ENCODE data around the gene HNRNPF. TPM values are rescaled to one million over a fixed set of nuclear protein-coding genes. Genes with fewer than 3 reads are reported as not detected.

The HNRNPF gene
- total and polyA plus RNA-seq, 12 donors, result 26.4 to 113 (median 74.3) TPM

DNA sequence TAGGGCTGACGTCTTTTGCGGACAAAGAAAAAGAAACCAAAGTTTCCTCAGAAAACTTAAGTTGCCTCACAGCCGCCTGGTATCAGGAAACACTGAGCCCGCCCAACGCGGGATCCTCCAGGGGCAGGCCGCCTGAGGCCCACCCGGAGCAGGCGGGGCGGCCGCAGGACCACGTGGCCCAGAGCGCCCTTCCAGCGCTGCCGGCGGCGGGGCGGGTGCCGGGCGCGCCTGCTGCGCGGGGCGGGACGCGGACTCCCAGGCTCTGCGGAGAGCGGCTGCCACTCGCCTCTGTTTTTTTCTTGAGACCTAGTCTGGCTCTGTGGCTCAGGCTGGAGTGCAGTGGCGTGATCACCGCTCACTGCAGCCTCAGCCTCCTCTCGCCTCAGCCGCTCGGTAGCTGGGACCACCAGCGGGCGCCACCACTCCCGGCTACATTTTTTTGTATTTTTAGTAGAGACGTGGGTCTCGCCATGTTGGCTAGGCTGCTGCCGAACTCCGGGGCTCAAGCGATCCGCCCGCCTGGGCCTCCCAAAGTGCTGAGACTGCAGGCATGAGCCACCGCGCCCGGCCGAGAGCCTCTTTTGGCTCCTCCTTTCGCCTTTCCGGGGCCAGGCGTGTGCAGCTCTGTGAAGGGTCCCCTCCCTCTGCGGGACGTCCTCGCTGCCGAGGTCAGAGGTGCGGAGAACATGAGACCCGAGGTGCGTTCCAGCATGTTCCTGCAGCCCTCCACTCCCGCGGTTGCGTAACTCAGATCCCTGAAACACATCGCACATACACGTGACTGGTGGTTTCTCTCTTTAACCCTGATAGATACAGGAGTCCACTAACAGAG, 11.6 kb upstream of the HNRNPF start:
- Histone ChIP-seq H3K9me3 (no peaks in the 10 kb centered on the region), H3K27ac (peak overlapping the region; percentile 94 to 100 (median 99)), H3K4me3 (peak overlapping the region; percentile 41 to 75 (median 66)), H3K4me1 (peaks cover 0 to 41% (median 12%) of the 10 kb centered on the region in 9 donors), H3K27me3 (no peaks in the 10 kb centered on the region), H3K36me3 (no peaks in the 10 kb centered on the region)
- intact Hi-C loops (cut with DNase I), result loop anchor here in 5 of 10 donors (1.0 to 2.0 kb wide), 4 partner anchors 11 to 24 kb away; partner anchors contain the start of genes ZNF487 (in 3 of the 5) and HNRNPF (in 2 of the 5)
- DNase-seq, result peak; percentile 86 to 89
- 0 to 1% methylated on average over 60 to 63 of the region's 63 CpGs for WGBS, 2 donors
- TF ChIP-seq, protein P1, sequence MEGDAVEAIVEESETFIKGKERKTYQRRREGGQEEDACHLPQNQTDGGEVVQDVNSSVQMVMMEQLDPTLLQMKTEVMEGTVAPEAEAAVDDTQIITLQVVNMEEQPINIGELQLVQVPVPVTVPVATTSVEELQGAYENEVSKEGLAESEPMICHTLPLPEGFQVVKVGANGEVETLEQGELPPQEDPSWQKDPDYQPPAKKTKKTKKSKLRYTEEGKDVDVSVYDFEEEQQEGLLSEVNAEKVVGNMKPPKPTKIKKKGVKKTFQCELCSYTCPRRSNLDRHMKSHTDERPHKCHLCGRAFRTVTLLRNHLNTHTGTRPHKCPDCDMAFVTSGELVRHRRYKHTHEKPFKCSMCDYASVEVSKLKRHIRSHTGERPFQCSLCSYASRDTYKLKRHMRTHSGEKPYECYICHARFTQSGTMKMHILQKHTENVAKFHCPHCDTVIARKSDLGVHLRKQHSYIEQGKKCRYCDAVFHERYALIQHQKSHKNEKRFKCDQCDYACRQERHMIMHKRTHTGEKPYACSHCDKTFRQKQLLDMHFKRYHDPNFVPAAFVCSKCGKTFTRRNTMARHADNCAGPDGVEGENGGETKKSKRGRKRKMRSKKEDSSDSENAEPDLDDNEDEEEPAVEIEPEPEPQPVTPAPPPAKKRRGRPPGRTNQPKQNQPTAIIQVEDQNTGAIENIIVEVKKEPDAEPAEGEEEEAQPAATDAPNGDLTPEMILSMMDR (IDR thresholded peaks at IDR 0.05), result peak in 6 of 9 donors; percentile 20 to 55 (median 28)
- ATAC-seq, result peak; percentile 97 to 100 (median 98)

DNA sequence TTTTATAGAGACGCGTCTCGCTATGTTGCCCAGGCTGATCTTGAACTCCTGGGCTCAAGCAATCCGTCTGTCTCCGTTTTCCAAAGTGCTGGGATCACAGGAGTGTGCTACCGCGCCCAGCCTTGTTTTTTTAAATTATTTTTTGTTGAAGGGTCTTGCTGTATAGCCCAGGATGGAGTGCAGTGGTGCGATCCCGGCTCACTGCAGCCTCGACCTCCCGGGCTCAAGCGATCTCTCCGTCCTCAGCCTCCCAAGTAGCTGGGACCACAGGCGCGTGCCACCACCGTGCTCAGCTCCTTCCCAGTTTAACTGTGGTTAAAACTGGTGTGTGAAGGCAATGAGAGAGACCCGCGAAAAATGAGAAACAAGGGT, 11.0 kb upstream of the HNRNPF start:
- Histone ChIP-seq H3K9me3 (no peaks in the 10 kb centered on the region), H3K27me3 (no peaks in the 10 kb centered on the region), H3K4me1 (peaks cover 0 to 41% (median 12%) of the 10 kb centered on the region in 9 donors), H3K27ac (peak overlapping the region; percentile 94 to 100 (median 99)), H3K36me3 (no peaks in the 10 kb centered on the region), H3K4me3 (peak overlapping the region in 9 of 10 donors; percentile 44 to 75 (median 69))
- intact Hi-C loops (cut with DNase I), result loop anchor here in 5 of 10 donors (1.0 to 2.0 kb wide), 4 partner anchors 11 to 23 kb away; partner anchors contain the start of genes ZNF487 (in 3 of the 5) and HNRNPF (in 1 of the 5)
- DNase-seq (no peak), ATAC-seq (peak in 6 of 8 donors; percentile 4 to 25 (median 10))
- 62 to 65% methylated on average over 18 of the region's 18 CpGs for WGBS, 2 donors
- TF ChIP-seq, protein P1 (IDR thresholded peaks at IDR 0.05), result no peak

DNA sequence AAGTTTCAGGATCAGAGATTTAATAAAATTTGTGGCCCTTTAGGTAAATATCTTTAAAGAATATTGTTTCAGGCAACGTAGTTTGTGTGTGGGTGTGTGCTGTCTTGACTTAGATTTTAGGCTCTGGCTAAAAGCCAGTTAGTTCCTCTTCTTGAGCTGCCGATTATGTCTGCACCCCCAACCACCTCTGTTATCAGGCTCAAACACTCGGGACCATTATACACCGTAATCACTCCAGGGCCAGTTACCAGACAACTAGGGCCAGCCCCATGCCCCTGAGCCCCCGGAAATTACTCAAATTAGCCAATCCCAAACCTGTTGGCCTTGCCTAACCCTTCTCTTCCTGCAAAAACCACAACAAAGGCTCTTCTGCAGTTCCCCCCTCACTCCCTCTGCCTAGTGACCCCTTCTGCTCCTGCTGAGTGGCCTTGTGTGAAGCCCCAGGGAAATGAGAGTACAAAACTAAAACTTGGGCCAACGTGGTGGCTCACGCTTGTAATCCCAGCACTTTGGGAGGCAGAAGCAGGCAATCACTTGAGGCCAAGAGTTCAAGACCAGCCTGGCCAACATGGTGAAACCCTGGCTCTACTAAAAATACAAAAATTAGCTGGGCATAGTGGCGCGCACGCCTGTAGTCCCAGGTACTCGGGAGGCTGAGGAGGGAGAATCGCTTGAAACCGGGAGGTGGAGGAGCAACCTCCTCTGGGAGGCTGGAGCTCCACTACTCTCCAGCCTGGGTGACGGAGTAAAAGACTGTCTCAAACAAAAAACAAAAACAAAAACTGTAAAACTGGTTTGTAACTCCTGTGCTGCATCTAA, 9.2 kb upstream of the HNRNPF start:
- DNase-seq (no peak), ATAC-seq (no peak)
- H3K36me3 ChIP-seq, result no peaks in the 10 kb centered on the region
- intact Hi-C loops (cut with DNase I), result no loop called here
- peak overlapping the region in 1 of 10 donors; percentile 3 for H3K4me3 ChIP-seq
- no peaks in the 10 kb centered on the region for H3K9me3 ChIP-seq
- TF ChIP-seq, protein P1 (IDR thresholded peaks at IDR 0.05), result no peak
- H3K4me1 ChIP-seq, result peaks cover 0 to 41% (median 12%) of the 10 kb centered on the region in 9 donors
- H3K27ac ChIP-seq, result peak overlapping the region in 1 of 10 donors; percentile 94
- H3K27me3 ChIP-seq, result no peaks in the 10 kb centered on the region
- WGBS, 2 donors, result 69 to 71% methylated on average over 14 of the region's 14 CpGs

DNA sequence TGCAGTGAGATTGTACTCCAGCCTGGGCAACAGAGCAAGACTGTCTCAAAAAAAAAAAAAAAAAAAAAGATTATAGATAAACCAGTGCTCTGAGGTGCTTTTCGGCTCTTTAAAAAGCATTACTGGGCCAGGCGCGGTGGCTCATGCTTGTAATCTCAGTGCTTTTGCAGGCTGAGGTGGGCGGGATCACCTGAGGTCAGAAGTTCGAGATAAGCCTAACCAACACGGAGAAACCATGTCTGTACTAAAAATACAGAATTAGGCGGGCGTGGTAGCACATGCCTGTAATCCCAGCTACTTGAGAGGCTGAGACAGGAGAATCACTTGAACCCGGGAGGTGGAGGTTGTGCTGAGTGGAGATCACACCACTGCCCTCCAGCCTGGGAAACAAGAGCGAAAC, 6.6 kb upstream of the HNRNPF start:
- Histone ChIP-seq H3K9me3 (no peaks in the 10 kb centered on the region), H3K4me3 (no peak overlapping the region), H3K27ac (no peak overlapping the region), H3K4me1 (peaks cover 0 to 32% (median 5%) of the 10 kb centered on the region in 9 donors), H3K36me3 (no peaks in the 10 kb centered on the region), H3K27me3 (no peaks in the 10 kb centered on the region)
- no peak for DNase-seq
- intact Hi-C loops (cut with DNase I), result no loop called here
- 64 to 79% methylated on average over 10 of the region's 10 CpGs for WGBS, 2 donors
- TF ChIP-seq, protein P1 (IDR thresholded peaks at IDR 0.05), result no peak
- ATAC-seq, result no peak
